NCI-H146 (cell line): ENCODE data around the gene WWC2.

Experiments used
- DNase-seq: peaks from one replicate; lab custom pipeline; 2025; lab: John Stamatoyannopoulos, UW

WWC2 gene

DNA sequence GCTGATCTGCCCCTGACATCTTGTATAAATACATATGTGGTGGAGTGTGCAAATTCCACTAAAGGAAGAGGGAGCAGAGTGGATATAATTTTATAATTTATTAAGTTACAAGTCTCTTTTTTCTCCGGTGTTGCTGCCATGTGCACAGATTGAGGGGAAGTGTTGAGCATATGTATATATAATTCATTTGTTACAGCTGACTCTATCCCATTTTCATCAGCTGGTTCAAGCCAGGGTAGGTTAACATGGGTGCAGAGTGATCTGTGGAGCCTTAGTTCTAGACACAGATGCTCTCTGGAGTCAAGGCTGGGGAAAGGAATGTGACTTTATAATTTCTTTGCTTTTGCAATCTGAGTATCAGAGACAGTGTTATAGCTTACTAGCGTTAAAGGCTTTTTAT is 103.5 kb downstream of the WWC2 start:
- DNase-seq: no peak

DNA sequence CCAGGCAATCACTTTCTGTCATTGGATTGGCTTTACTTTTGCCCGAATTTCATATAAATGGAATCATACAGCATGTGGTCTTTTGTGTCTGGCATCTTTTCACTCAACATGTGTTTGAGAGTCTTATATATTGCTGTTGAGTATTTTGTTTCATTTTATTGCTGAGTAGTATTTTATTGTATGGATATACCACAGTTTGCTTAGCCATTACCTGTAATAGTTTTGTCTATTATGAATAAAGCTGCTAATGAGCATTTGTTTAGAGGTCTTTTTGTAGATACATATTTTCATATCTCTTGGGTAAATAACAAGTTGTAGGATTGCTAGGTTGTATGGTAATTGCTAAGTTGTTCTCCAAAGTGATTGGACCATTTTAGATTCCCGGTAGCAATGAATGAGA is 105.7 kb downstream of the WWC2 start:
- DNase-seq: no peak

DNA sequence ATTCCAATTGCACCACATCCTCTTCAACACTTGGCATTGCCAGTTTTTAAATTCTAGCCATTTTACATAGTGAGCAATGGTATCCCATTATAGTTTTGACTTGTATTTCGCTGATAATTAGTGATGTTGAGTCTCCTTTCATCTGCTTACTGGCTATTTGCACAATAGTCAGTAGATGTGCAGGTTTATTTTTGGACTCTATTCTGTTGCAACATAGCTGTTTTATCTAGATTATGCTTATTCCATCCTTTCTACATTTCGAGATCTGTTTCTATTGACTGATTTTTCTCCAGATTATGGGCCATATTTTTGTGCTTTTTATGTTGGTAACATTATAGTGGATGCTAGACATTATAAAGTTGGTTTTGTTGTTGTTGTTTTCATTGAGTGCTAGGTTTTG is 106.1 kb downstream of the WWC2 start:
- DNase-seq: no peak

DNA sequence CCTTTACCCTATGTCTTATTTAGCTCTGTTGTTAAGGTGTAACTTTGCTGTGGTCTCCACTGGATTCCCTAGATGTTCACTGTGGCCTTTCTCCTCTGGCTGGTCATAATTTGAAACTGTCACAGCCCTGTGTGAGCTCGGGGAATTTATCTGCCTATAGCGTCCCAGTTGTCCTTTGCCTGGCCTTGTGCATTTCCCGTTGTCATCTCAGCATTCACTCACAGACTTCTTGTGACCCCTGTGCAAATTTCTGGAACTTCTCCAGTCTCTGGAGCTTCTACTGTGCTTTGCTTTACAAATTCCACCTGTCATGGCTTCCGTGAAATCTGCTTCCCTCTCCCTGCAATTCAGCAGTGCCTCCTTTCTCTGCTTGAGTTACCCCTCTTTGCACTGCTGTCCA is 106.7 kb downstream of the WWC2 start:
- no peak for DNase-seq

DNA sequence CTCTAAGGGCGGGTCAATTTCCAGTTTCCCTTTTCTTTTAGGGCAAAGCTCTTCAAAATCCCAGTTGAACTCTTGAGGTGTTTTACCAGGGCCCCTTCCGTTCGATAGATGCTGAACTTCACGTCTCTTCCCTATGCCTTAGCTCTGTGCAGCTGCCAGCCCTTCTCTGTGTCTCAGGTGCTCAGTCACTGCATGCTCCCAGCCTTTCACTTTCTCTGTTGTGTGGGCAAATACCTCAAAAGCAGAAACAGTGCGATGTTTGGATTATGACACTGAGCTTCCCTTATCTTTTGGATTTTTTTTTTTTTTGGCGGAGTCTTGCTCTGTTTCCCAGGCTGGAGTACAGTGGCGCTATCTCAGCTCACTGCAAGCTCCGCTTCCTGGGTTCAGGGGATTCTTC is 112.5 kb downstream of the WWC2 start:
- no peak for DNase-seq

DNA sequence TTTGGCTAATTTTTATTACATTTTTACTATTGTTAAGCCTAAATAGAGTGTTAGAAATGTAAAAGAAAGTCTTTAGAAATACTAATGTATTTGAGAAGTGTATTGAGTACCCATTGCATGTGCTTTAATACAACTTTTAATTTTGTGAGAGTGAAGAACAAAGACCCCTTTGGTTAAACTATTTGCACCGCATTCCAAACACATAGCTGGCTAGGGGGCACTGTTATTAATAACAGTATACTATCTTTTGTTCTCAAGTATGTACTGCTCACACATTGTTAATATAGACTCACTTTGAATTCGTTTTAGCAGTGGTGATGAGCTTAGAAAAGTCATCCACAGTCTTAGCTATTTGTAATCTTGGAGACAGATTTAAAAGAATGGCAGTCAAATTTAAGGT is 114.9 kb downstream of the WWC2 start:
- DNase-seq: no peak

DNA sequence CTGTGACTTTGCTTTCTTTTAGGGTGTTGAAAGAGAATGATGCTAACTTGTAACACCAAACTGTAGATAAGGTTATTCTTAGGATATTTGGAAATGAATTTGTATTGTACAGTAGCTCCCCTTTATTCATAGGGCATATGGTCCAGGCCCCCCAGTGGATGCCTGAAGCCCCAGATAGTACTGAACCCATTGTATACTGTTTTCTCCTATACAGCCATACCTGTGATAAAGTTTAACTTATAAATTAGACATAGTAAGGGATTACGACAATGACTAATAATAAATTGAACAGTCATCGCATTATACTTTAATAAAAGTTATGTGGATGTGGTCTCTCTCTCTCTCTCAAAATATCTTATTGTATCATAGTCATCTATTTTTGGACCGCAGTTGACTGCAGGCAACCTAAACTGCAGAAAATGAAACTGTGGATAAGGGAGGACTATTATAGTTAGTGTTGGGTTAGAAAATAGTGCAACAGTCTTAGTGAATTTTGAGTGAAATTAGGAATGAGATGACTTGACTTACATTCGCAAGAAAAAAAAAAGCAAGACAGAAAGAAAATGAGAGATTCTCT is 115.9 kb downstream of the WWC2 start:
- DNase-seq: no peak

DNA sequence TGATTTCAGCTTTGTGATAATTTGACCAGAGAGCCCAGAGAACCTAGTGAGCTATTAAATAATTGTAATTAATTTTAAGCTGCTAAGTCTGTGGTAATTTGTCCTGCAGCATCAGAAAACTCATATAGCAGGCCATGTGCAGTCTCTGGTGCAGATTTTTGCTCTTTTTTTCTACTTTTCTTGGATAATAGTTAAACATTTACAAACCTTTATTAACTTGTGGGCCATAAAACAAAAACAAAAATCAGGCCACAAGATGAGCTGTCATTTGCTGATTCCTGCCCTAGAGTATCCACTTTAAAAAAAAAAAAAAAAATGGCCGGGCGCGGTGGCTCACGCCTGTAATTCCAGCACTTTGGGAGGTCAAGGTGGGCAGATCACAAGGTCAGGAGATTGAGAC is 121.2 kb downstream of the WWC2 start:
- DNase-seq: no peak

DNA sequence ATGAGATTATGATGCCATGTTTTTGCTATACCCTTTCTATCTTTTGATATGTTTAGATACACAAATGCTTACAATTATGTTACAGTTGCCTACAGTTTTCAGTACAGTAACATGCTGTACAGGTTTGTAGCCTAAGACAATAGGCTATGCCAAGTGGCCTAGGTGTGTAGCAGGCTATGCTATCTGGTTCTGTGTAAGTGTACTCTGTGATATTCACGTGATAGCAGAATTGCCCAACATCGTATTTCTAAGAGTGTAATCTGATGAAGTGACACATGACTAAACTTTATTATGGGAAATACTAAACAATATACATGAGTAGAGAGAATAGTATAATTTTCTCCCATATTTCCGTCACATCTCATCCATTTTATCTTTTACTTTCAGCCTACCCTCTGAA is 124.0 kb downstream of the WWC2 start:
- DNase-seq: no peak

DNA sequence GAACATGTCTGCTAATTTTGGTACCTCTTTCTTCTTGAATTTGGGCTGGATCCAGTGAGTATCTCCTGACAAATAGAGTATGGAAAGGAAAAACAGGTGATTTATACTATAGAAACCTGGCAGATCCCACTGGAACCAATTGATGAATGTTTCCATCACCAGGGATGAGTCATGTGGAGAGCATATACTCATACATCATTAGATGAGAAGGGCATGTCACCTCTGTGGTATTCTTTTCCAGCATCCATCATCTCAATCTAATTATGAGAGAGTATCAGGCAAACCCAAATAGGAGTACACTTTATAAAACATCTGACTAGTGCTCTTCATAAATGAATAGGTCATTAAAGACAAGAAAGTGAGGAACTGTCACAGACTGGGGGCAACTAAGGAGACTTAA is 130.3 kb downstream of the WWC2 start:
- DNase-seq: no peak

DNA sequence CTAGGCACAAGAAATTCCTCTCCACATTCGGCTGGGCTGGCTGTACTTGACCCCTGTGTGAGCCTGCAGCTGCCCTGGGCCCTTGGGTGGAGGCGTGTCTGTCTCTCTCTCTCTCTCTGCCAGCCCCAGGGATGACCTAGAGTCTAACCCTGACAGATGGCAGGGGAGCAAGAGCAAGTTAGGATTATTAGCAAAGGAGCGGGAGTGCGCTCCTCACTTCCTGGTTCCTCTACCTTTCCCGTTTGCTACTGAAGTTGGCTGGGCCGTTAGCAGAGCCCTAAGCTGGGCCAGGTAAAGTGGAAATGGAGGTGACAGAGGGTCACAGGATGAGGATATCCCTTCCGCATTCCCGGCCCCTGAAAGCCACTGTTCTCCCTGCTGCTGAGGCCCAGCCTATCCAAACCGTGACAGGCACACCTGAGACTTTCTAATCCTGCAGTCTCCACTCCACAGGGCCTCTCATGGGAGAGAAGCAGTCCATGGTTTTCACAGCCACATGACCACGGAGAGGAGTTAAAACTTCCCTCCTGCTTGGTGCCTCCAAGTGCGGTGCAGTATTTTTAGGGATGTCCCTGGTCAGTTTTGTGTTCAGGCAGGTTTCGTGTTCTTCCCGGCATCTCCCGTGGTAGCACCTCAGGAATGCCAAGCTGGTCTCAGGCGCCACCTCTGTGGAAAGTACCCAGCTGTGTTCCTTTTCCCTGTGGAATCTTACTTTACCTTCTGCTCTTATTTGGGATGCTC is 141.7 kb downstream of the WWC2 start:
- DNase-seq: no peak

DNA sequence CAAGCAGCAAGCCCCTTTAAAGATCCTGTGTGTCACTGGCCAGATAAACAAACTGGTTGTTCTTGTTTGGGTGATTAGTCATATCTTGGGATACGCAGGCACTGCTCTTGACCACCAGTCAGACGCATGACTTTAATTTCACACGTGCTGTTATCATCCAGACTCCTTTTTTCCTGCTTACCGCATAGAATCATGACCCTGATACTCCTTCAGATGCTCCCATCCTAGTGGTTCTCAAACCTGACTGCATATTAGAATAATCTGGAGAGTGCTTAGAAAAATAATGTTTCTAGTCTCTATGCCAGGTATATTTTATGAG is 142.2 kb downstream of the WWC2 start:
- no peak for DNase-seq

DNA sequence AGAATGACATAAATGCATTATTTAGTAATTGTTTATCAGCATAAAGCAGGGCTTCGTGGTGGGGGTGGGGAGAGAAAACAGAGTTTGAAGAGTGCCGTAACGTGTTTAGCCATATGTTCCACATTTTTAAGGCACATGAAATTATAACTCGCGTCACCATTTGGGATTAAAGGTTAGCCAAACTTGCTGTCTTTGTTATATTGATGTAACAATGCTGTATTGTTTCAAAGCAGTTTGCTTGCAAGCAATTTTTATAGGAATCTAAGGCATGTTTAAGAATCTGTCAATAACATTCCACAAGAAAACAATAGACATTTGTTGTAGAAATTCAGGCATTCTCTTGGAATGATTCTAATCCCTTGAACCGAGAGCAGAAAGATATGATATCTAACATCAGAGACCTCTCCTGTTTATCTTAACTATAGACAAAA is 142.7 kb downstream of the WWC2 start:
- no peak for DNase-seq

DNA sequence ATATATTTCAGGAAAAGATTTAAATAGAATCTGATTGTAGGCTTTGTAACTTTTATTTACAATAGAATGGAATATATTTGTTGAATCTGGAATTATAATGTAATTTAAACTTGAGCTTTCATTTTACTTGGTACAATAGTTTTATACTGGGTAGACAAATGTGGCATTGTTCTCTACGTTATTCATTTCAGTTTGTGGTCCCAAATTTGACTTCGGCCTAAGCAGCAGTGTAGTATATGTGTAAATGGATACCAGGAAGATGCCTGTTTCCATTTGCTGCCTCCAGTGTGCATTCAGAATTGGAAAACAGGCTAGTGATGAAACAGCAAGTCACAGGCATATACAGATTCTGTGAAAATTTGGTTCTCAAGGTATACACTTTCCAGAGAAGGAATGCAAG is 143.2 kb downstream of the WWC2 start:
- DNase-seq: no peak

DNA sequence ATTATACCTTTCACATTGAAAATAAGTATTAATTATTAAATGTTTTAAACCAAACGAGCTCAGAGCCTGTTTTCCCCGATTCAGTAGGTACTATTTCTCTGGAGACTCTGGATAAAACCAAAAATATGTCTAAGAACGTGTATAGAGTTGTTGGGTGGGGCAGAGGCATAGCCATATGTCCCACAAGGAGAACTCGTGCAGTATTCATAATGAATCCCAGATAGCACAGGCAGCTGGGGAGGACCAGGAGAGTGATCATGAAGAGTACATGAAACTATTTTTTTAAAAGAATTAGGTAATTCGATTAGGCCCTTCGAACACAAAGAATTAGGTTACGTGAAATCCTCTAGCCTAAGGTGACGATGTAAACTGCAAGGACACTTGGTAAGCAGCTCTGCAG is 145.0 kb downstream of the WWC2 start:
- no peak for DNase-seq

DNA sequence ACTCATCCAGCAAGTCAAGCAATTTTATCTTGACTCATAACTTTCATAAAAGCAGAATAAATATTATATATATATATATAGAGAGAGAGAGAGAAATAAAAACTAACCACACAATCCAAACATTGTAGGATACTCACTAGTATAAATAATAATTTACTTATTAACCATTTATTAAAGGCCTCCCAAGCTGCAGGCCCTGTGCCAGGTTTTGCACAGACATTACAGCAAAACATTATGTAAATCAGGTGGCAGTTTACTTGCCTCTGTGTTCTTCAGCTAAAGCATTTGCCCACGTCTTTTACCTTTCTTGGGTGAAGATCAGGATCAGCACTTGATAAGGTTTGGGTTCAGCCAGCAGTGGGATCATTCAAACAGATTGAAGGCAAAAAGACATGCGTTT is 145.4 kb downstream of the WWC2 start:
- no peak for DNase-seq

DNA sequence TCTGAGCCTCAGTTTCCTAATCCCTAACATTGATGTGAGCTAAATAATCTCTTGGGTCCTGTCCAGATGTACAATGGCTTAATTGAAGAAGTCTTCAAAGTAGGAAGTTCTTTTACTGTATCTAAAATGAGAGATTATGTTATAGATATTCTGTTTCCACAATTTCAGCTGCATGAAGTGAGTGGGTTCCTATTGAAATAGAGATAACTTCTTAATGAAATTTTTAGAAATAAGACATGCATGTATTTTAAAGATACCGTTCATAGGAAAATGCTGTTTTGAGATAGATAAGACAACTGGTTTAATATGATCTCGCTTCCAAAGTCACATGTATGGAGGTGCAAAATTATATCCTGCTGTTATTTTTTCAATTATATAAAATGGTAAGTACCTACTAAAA is 149.1 kb downstream of the WWC2 start:
- no peak for DNase-seq

DNA sequence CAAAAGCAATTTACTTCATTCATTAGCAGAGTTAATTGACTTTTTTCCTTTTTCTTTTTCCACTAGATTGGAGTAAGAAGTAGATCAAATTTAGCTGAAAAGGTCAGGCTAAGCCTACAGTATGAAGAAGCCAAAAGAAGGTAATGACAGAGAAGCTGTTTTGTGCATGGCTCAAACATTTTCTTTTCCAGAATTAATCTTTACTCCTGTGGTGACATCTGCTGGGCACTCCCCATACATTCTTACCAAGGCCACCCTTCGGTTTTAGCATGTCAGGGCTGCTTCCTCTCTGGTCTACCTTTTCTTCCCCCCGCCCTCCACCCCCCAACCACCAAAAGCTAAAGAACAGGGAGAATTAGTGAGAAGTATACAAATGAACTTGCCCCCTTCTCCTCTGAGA is 150.8 kb downstream of the WWC2 start:
- peak; percentile 15 for DNase-seq

DNA sequence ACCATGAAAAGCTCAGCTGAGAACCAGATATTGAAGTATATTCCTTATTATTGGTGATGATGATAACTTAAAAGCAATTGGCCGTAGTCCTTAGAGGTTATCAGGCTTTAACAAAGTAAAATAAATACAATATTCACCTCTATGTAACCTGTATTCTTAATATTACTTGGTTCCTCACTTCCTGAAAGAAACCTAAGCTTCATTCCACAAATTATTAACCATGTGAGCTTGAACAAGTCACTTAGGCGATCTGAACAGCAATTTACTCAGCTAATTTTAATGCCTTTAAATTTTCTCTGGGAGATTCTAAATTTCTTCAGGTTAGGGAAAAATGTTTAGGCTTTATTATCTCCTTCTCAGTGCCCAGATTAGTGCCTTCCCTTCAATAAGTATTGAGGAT is 151.8 kb downstream of the WWC2 start:
- DNase-seq: no peak

DNA sequence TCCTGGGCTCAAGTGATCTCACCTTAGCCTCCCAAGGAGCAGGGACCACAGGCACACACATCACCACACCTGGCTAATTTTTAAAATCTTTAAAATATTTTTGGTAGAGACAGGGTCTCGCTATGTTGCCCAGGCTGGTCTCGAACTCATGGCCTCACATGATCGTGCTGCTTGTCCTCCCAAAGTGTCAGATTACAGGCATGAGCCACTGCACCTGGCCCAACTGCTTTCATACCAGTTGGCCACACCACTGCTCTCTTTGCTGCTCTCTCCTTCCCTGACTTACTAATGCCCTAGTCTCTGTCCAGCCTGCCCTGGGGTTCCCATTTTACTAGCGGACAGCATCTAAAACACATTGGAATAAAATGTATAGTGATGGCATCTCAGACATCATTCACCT is 153.9 kb downstream of the WWC2 start:
- no peak for DNase-seq

DNA sequence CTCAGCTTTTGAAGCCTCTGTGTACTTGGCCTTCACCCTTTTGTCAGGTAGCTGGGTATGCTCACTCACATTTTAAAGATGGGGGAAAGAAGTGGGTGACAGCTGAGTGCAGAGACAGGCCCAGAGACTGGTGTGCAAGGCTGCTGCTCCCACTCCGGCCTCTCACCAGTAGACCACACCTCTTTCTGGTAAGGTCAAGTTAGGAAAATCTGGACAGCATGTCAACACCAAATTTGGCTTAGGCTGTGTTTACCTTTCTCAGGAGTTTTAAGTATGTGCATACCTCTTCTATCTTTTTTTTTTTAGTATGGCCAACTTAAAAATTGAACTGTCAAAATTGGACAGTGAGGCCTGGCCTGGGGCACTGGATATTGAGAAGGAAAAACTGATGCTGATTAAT is 154.4 kb downstream of the WWC2 start:
- DNase-seq: no peak

DNA sequence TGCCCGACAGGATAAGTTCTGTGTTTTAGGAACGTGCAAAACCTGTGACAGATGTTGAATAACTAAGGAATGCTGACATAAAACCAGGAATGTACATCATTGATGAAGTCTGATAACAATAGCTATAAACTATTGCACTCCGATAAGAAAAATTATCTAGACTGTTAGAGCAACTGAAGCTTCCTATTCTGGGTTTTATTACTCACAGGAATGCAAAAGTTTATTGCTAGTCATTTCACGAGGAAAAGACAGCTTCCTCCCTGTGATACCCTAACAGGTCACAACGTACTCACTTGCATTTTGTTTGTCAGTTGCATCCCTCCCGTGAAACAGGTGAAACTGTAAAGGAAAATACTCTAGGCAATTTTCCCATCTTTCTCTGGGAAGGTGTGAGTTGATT is 155.1 kb downstream of the WWC2 start:
- DNase-seq: no peak

DNA sequence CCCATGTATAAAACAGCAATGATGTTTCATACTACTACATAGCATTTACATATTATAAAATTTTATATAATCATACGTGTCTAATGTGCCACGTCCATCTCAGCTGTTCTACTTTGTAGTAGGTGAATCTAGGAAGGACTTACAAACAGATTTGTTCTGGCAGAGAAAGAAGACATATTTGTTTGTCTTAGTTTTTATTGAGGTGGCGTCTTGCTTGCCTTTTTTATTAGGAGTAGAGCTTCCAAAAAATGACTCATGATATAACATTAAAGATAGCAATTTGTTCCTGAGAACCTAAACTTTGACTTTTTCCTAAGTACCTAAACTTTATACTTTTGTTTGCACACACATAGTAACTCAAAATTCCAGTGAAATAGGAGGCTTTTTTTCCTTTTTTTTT is 156.4 kb downstream of the WWC2 start:
- no peak for DNase-seq

DNA sequence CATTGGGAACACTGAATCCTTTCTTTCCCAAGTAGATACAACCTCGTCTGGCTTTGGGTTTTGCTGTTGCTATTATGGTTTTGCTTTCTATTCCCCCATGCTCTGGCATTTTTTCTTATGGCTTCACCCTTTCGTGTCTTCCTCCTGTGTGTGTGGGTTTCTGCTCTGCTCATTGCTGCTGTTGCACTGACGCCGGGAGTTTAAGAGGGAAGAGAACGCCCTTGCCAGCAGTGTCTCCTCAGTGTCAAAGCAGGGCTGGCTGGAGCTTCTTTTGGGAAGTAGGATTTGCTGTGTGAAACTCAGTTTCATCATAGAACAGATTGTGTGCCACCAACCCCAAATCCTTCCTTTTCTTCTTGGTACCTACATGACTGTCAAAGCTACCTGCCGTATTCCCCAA is 157.3 kb downstream of the WWC2 start:
- no peak for DNase-seq
